Ishikawa (cell line): ENCODE data around the gene TAB3.

Source experiments
- CEBPB ChIP-seq: IDR thresholded peaks from 2 replicates; pipeline ENCODE4 v1.6.1; 2012
- CREB1 ChIP-seq: IDR thresholded peaks from 2 replicates; pipeline ENCODE4 v1.6.1; 2012; ENCODE audit warnings: low read depth
- EGR1 ChIP-seq: IDR thresholded peaks from 2 replicates; pipeline ENCODE4 v1.6.1; 2012
- EP300 ChIP-seq: IDR thresholded peaks from 2 replicates; pipeline ENCODE4 v1.6.1; 2012; ENCODE audit warnings: borderline replicate concordance
- FOXM1 ChIP-seq: IDR thresholded peaks from 2 replicates; pipeline ENCODE4 v1.6.1; 2012; ENCODE audit warnings: low read depth, borderline replicate concordance
- NFIC ChIP-seq: IDR thresholded peaks from 2 replicates; pipeline ENCODE4 v1.6.1; 2012
- RAD21 ChIP-seq: IDR thresholded peaks from 2 replicates; pipeline ENCODE4 v1.6.1; 2012; ENCODE audit warnings: low read depth
- TAF1 ChIP-seq: IDR thresholded peaks from 2 replicates; pipeline ENCODE4 v1.6.1; 2012; ENCODE audit warnings: low read depth, mild to moderate bottlenecking
- TCF12 ChIP-seq: IDR thresholded peaks from 2 replicates; pipeline ENCODE4 v1.6.1; 2012; ENCODE audit warnings: low read depth
- TEAD4 ChIP-seq: IDR thresholded peaks from 2 replicates; pipeline ENCODE4 v1.6.1; 2012
- YY1 ChIP-seq: IDR thresholded peaks from 2 replicates; pipeline ENCODE4 v1.6.1; 2012; ENCODE audit warnings: low read depth
- ZBTB7A ChIP-seq: IDR thresholded peaks from 2 replicates; pipeline ENCODE4 v1.6.1; 2012; ENCODE audit warnings: low read depth
- TF ChIP-seq, protein P1 (sequence below): IDR thresholded peaks from 2 replicates; pipeline ENCODE4 v1.6.1; 2012
- TF ChIP-seq, protein P2 (sequence below): IDR thresholded peaks from 2 replicates; pipeline ENCODE4 v1.6.1; 2012; ENCODE audit warnings: low read depth, mild to moderate bottlenecking
- TF ChIP-seq, protein P3 (sequence below): IDR thresholded peaks from 2 replicates; pipeline ENCODE4 v1.6.1; 2012

The TAB3 gene

DNA sequence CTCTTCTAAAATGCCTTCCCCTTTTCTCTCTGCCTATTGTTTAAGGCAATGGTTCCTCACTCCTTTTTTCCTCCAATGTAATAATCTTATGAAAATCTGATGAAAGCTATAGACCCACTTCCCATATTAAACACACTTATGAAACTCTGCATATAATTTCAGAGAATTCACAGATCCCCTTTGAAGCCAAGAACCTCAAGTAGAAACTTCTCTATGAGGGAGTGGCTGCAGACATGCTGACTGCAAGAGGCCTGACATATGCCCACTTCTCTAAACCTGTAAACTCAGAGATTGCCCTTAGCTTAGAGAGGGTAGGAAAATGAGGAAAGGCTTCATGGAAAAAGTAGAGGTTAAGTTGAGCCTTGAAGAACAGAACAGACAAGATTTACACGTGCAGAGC is 37.6 kb downstream of the TAB3 start:
- TF ChIP-seq EGR1 (no peak), NFIC (no peak), FOXM1 (no peak), ZBTB7A (no peak), TAF1 (no peak), CREB1 (no peak)
- TF ChIP-seq, protein P1, sequence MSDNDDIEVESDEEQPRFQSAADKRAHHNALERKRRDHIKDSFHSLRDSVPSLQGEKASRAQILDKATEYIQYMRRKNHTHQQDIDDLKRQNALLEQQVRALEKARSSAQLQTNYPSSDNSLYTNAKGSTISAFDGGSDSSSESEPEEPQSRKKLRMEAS: no peak
- TF ChIP-seq, protein P2, sequence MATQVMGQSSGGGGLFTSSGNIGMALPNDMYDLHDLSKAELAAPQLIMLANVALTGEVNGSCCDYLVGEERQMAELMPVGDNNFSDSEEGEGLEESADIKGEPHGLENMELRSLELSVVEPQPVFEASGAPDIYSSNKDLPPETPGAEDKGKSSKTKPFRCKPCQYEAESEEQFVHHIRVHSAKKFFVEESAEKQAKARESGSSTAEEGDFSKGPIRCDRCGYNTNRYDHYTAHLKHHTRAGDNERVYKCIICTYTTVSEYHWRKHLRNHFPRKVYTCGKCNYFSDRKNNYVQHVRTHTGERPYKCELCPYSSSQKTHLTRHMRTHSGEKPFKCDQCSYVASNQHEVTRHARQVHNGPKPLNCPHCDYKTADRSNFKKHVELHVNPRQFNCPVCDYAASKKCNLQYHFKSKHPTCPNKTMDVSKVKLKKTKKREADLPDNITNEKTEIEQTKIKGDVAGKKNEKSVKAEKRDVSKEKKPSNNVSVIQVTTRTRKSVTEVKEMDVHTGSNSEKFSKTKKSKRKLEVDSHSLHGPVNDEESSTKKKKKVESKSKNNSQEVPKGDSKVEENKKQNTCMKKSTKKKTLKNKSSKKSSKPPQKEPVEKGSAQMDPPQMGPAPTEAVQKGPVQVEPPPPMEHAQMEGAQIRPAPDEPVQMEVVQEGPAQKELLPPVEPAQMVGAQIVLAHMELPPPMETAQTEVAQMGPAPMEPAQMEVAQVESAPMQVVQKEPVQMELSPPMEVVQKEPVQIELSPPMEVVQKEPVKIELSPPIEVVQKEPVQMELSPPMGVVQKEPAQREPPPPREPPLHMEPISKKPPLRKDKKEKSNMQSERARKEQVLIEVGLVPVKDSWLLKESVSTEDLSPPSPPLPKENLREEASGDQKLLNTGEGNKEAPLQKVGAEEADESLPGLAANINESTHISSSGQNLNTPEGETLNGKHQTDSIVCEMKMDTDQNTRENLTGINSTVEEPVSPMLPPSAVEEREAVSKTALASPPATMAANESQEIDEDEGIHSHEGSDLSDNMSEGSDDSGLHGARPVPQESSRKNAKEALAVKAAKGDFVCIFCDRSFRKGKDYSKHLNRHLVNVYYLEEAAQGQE: no peak
- TF ChIP-seq, protein P3, sequence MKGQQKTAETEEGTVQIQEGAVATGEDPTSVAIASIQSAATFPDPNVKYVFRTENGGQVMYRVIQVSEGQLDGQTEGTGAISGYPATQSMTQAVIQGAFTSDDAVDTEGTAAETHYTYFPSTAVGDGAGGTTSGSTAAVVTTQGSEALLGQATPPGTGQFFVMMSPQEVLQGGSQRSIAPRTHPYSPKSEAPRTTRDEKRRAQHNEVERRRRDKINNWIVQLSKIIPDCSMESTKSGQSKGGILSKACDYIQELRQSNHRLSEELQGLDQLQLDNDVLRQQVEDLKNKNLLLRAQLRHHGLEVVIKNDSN: no peak

DNA sequence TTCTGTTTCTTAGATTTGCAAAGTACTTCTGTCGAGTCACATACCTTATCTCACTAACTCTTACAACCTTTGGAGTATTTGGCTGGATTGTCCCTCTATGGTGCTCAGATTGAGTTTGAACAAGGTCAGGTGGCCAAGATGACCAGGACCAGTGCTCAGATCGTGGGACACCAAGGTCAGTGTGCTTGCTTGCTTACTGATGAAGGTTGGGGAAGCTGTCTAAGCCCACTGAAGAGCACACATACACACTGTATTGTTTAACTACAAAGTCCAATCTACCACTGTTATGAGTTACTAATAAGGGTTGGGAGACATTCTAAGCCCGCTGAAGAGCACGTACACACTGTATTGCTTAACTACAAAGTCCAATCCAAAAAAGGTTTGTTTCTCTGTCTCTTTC is 53.7 kb downstream of the TAB3 start:
- no peak for TF ChIP-seq NFIC
- TF ChIP-seq, protein P3: no peak
- no peak for TF ChIP-seq CREB1
- no peak for TF ChIP-seq TEAD4
- TF ChIP-seq EP300: no peak
- no peak for TF ChIP-seq CEBPB
- TF ChIP-seq, protein P2: no peak
- no peak for TF ChIP-seq TAF1
- TF ChIP-seq RAD21: no peak
- TF ChIP-seq FOXM1: no peak
- TF ChIP-seq YY1: no peak
- TF ChIP-seq ZBTB7A: no peak

DNA sequence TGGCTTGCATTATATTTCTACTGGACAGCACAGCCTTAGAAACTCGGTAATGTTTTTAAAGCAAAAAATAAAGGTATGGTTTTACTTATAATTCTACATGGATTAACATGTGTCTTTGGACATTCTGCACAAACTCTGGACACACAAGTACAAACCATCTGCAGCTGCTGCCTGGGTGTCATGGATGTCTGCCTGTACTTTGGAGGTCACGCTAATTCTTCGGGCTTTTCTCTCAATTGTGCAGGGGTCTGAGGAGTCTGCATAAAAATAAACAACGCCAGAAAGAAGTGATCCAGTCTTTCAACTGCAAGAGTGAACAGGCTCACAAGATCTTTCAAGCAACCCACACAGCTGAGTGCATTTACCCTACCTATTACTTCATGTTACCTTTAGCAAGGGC is 55.2 kb downstream of the TAB3 start:
- no peak for TF ChIP-seq YY1
- no peak for TF ChIP-seq RAD21
- TF ChIP-seq CEBPB: no peak
- TF ChIP-seq, protein P1: no peak
- TF ChIP-seq ZBTB7A: no peak

DNA sequence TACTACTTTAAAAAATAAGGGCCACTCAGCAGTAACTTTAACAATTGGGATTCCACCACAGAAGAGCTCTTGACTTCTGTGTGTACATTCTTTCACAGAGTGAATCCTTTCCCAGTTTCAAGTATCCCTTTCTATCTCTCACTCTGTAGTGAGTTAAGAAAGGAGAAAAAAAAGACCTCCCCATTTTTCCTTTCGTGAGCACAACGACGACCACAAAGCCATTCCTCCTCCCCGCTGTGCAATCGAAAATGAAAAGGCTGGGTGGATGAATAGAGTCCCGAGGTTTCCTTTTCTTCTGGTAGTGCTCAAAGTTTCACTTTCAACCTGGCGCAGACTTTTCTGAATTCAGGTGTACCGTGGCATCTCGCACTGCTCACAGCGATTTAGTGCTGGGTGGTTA is 58.0 kb downstream of the TAB3 start:
- TF ChIP-seq RAD21 (no peak), TAF1 (no peak)
- TF ChIP-seq, protein P3: no peak

DNA sequence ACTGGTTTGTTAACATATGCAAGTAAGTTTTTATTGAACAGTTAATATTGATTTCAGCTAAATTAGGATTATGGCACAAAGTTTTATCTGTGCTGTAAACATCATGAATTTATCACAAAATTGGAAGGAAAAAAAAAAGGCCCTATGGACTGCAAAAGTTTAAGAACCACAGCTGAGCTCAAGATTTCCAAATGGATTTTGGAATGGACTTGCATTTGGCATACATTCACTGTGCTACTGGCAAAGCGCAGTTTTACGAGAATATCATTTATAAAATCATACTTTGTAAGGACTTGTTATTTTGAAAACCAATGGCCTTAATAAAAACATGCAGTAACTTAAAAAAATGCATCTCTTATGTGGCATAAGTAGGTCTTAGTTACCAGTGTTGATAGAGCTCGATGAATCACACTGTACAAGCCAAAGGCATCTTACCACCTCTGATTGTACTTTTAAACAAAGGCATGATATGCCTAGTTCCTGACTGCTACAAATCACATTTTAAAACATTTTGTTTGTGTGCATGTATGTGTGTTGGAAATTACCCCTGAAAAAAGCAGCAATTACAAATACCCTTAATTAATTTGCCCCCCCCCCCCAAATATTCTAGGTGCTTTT is 58.6 kb downstream of the TAB3 start:
- TF ChIP-seq FOXM1 (no peak), ZBTB7A (no peak), EP300 (no peak), YY1 (no peak), CEBPB (no peak), NFIC (no peak), TAF1 (no peak), RAD21 (no peak), TCF12 (no peak), TEAD4 (no peak), CREB1 (no peak), EGR1 (no peak)
- TF ChIP-seq, protein P3: no peak
- TF ChIP-seq, protein P2: no peak
- TF ChIP-seq, protein P1: no peak
